ENCODE results near the gene ZXDC. TPM values are rescaled to one million over a fixed set of nuclear protein-coding genes. Genes with fewer than 3 reads are reported as not detected.
A peak's percentile ranks its signal among the peaks of the same experiment; 100 is the strongest.

The ZXDC gene
- total RNA-seq, 1 experiment from 2014 or later: 28.3 TPM

GRCh38 chr3:126419886-126420786 lies 55.6 kb downstream of the ZXDC start:
- H3K27me3 Mint-ChIP-seq (ENCODE audit: low read depth): peaks cover 2% of the 10 kb centered on the region; the same call in 1 of the 2 replicates
- Histone ChIP-seq H3K4me2 (ENCODE audit: insufficient read depth, insufficient read length, low read length) (no peak overlapping the region), H2BK20ac (ENCODE audit: low read depth, low read length, poor library complexity, severe bottlenecking) (no peak overlapping the region), H3K18ac (ENCODE audit: insufficient read length, low read depth, low read length) (peak overlapping the region; percentile 41), H3K23me2 (ENCODE audit: insufficient read length, low read depth, low read length, poor library complexity, severe bottlenecking) (no peaks in the 10 kb centered on the region), H3K23ac (ENCODE audit: insufficient read length, low read depth, low read length) (no peak overlapping the region), H2BK120ac (ENCODE audit: low read depth, low read length, poor library complexity, severe bottlenecking) (no peak overlapping the region), H3K56ac (ENCODE audit: insufficient read length, low read depth, low read length) (no peak overlapping the region), H2BK12ac (ENCODE audit: insufficient read length, low read depth, low read length) (no peak overlapping the region), H3K27me3 (ENCODE audit: insufficient read depth, low read length) (no peaks in the 10 kb centered on the region), H3K4ac (ENCODE audit: low read depth, low read length) (no peak overlapping the region), H2AFZ (ENCODE audit: low read length) (no peak overlapping the region), H3K79me1 (ENCODE audit: insufficient read depth, low read depth, low read length, poor library complexity, severe bottlenecking) (no peaks in the 10 kb centered on the region), H3K14ac (ENCODE audit: insufficient read depth, low read length) (no peak overlapping the region; the same call in 1 of the 2 replicates), H3K79me2 (ENCODE audit: insufficient read depth, low read length) (no peaks in the 10 kb centered on the region), H3K9me3 (ENCODE audit: control insufficient read depth, low read depth, low read length) (no peaks in the 10 kb centered on the region), H4K5ac (ENCODE audit: insufficient read length, low read depth, low read length) (no peak overlapping the region), H3T11ph (ENCODE audit: low read length) (no peak overlapping the region), H4K8ac (replicated peaks; ENCODE audit: insufficient read length, low read depth, low read length) (no peak overlapping the region), H2AK5ac (ENCODE audit: insufficient read length, low read length) (no peak overlapping the region), H4K91ac (ENCODE audit: insufficient read length, low read depth, low read length) (no peak overlapping the region), H2BK15ac (ENCODE audit: low read depth, low read length) (no peak overlapping the region), H4K20me1 (ENCODE audit: control insufficient read depth, insufficient read depth, insufficient read length) (peaks cover 3% of the 10 kb centered on the region), H3K9ac (ENCODE audit: extremely low read depth, insufficient read length, low read length) (no peak overlapping the region), H2BK5ac (ENCODE audit: insufficient read length, low read length) (no peak overlapping the region), H3K4me1 (ENCODE audit: insufficient read depth, low read length) (peaks cover 5% of the 10 kb centered on the region; the same call in 1 of the 2 replicates), H3K27ac (ENCODE audit: insufficient read length, low read depth, low read length) (no peak overlapping the region)
- TF ChIP-seq, protein P1, sequence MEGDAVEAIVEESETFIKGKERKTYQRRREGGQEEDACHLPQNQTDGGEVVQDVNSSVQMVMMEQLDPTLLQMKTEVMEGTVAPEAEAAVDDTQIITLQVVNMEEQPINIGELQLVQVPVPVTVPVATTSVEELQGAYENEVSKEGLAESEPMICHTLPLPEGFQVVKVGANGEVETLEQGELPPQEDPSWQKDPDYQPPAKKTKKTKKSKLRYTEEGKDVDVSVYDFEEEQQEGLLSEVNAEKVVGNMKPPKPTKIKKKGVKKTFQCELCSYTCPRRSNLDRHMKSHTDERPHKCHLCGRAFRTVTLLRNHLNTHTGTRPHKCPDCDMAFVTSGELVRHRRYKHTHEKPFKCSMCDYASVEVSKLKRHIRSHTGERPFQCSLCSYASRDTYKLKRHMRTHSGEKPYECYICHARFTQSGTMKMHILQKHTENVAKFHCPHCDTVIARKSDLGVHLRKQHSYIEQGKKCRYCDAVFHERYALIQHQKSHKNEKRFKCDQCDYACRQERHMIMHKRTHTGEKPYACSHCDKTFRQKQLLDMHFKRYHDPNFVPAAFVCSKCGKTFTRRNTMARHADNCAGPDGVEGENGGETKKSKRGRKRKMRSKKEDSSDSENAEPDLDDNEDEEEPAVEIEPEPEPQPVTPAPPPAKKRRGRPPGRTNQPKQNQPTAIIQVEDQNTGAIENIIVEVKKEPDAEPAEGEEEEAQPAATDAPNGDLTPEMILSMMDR (conservative IDR thresholded peaks at IDR 0.05): no peak
- peaks cover 0 to 4% of the 10 kb centered on the region in 2 experiments; a peak in 2 of 5 replicates for H3K9me3 Mint-ChIP-seq
- H3K27ac Mint-ChIP-seq: peak overlapping the region in 2 of 3 experiments; percentile 11 to 96; a peak in 3 of 7 replicates
- no CpG with 5 or more reads among the region's 22 CpGs for WGBS (ENCODE audit: extremely low coverage, insufficient read length, low lambda C conversion rate)
- H3K36me3 Mint-ChIP-seq (ENCODE audit: insufficient read depth in 1 of 3, low read depth in 3 of 3): no peaks in the 10 kb centered on the region
- peak overlapping the region; percentile 27 to 40; a peak in 2 of 5 replicates for H3K4me3 Mint-ChIP-seq
- H3K4me1 Mint-ChIP-seq: peaks cover 13 to 19% of the 10 kb centered on the region in 2 experiments
- DNase-seq: peak; percentile 76
